Measurements from ENCODE around the gene GSK3A.
A peak's percentile ranks its signal among the peaks of the same experiment; 100 is the strongest.

The GSK3A gene

GRCh38 chr19:42244347-42245220 is 2.2 kb upstream of the GSK3A start:
- in situ Hi-C loops (cut with HindIII; ENCODE audit: low pct_ligation_motif_present, low sequenced_read_pairs), result no loop called here
- Histone ChIP-seq H3K27me3 (replicated peaks) (no peaks in the 10 kb centered on the region), H3K36me3 (replicated peaks) (peaks cover 17% of the 10 kb centered on the region), H3K27ac (peak overlapping the region; percentile 60), H3K4me3 (ENCODE audit: low read depth, low read length) (peak overlapping the region; percentile 83)
- peak; percentile 92 for DNase-seq
- TF ChIP-seq CTCF (IDR thresholded peaks at IDR 0.05; ENCODE audit: low read depth, low read length, missing control alignments), result peak; percentile 82

- no peak for TF ChIP-seq CTCF (IDR thresholded peaks at IDR 0.05; ENCODE audit: low read depth, low read length, missing control alignments)
- no peak for DNase-seq
- in situ Hi-C loops (cut with HindIII; ENCODE audit: low pct_ligation_motif_present, low sequenced_read_pairs), result no loop called here
These were observed 312 bp downstream of the GSK3A start for GRCh38 chr19:42242069-42242511.

GRCh38 chr19:42241279-42241678 is 1.1 kb downstream of the GSK3A start:
- Histone ChIP-seq H3K4me3 (ENCODE audit: low read depth, low read length) (peak overlapping the region; percentile 83), H3K27ac (no peak overlapping the region), H3K36me3 (replicated peaks) (peaks cover 15% of the 10 kb centered on the region), H3K27me3 (replicated peaks) (no peaks in the 10 kb centered on the region)
- DNase-seq, result no peak
- in situ Hi-C loops (cut with HindIII; ENCODE audit: low pct_ligation_motif_present, low sequenced_read_pairs), result no loop called here
- no peak for TF ChIP-seq CTCF (IDR thresholded peaks at IDR 0.05; ENCODE audit: low read depth, low read length, missing control alignments)

More at GRCh38 chr19:42242069-42242511, 312 bp downstream of the GSK3A start:
- Histone ChIP-seq H3K27ac (peak overlapping the region; percentile 32), H3K36me3 (replicated peaks) (peaks cover 9% of the 10 kb centered on the region), H3K4me3 (ENCODE audit: low read depth, low read length) (peak overlapping the region; percentile 83), H3K27me3 (replicated peaks) (no peaks in the 10 kb centered on the region)

- no peak overlapping the region for H3K4me3 ChIP-seq (ENCODE audit: low read depth, low read length)
- no peak for DNase-seq
- no peak for TF ChIP-seq CTCF (IDR thresholded peaks at IDR 0.05; ENCODE audit: low read depth, low read length, missing control alignments)
- peaks cover 30% of the 10 kb centered on the region for H3K36me3 ChIP-seq (replicated peaks)
- no peak overlapping the region for H3K27ac ChIP-seq
- H3K27me3 ChIP-seq (replicated peaks), result no peaks in the 10 kb centered on the region
- in situ Hi-C loops (cut with HindIII; ENCODE audit: low pct_ligation_motif_present, low sequenced_read_pairs), result no loop called here
These were observed 2.7 kb downstream of the GSK3A start for GRCh38 chr19:42239544-42240220.

GRCh38 chr19:42235181-42235580 is 7.2 kb downstream of the GSK3A start:
- Histone ChIP-seq H3K27me3 (replicated peaks) (no peaks in the 10 kb centered on the region), H3K36me3 (replicated peaks) (peaks cover 69% of the 10 kb centered on the region), H3K4me3 (ENCODE audit: low read depth, low read length) (no peak overlapping the region), H3K27ac (no peak overlapping the region)
- no peak for DNase-seq
- TF ChIP-seq CTCF (IDR thresholded peaks at IDR 0.05; ENCODE audit: low read depth, low read length, missing control alignments), result no peak
- in situ Hi-C loops (cut with HindIII; ENCODE audit: low pct_ligation_motif_present, low sequenced_read_pairs), result no loop called here

Measured in brain microvascular endothelial cell (primary cell).